Gastroesophageal sphincter (tissue), 4 donors: Measurements from ENCODE around the gene SEMA4D. TPM values are rescaled to one million over a fixed set of nuclear protein-coding genes. Genes with fewer than 3 reads are reported as not detected.

Source experiments
- ATAC-seq: fragments of 150-250 bp; one replicate; pipeline ENCODE4 v1.9.1; 2016; ENCODE audit warnings: mild to moderate bottlenecking, moderate library complexity
- H3K27ac ChIP-seq, 4 donors: fragments of 200-600 bp; sonication (generic) in 3 of 4; 1 replicate in 3 of 4; 2 replicates in 1 of 4; pipeline ENCODE4 v1.5.1; 2016 to 2019
- H3K27me3 ChIP-seq: fragments of 200-600 bp; sonication (generic); one replicate; pipeline ENCODE4 v1.5.1; 2019
- H3K36me3 ChIP-seq, 2 donors: fragments of 200-600 bp; sonication (generic); one replicate each; pipeline ENCODE4 v1.5.1; 2019; ENCODE audit warnings: control low read depth in 1 of 2
- H3K4me1 ChIP-seq, 3 donors: fragments of 200-600 bp; sonication (generic); 1 replicate in 2 of 3; 2 replicates in 1 of 3; pipeline ENCODE4 v1.5.1; 2016 to 2019; ENCODE audit warnings: control low read depth in 2 of 3
- H3K4me3 ChIP-seq, 2 donors: fragments of 200-600 bp; sonication (generic); one replicate each; pipeline ENCODE4 v1.5.1; 2019; ENCODE audit warnings: mild to moderate bottlenecking in 1 of 2, moderate library complexity in 1 of 2
- H3K9me3 ChIP-seq, 3 donors: fragments of 200-600 bp; sonication (generic); one replicate each; pipeline ENCODE4 v1.5.1; 2017 to 2019; ENCODE audit warnings: control low read depth in 2 of 3
- CTCF ChIP-seq, 4 experiments: fragments of 200-600 bp in 2 of 4; fragments of 450-650 bp in 2 of 4; sonication (generic) in 1 of 4; IDR thresholded peaks; one replicate each; pipeline ENCODE4 v1.5.1; 2017 to 2019; ENCODE audit warnings: antibody characterized with exemption in 4 of 4, mild to moderate bottlenecking in 2 of 4, moderate library complexity in 2 of 4
- EP300 ChIP-seq: sonication (generic); formaldehyde crosslinking; IDR thresholded peaks from one replicate; pipeline ENCODE4 v1.6.1; 2017; ENCODE audit warnings: antibody characterized with exemption, mild to moderate bottlenecking
- POLR2A ChIP-seq, 2 donors: fragments of 450-650 bp; IDR thresholded peaks; one replicate each; pipeline ENCODE4 v1.6.1; 2017; ENCODE audit warnings: antibody characterized with exemption in 2 of 2, mild to moderate bottlenecking in 2 of 2, moderate library complexity in 1 of 2
- POLR2AphosphoS5 ChIP-seq: sonication (generic); formaldehyde crosslinking; IDR thresholded peaks from one replicate; pipeline ENCODE4 v1.6.1; 2017; ENCODE audit warnings: antibody characterized with exemption
- WGBS, 2 donors: methylation state at CpG; one replicate each; pipeline ENCODE4 v1.1.5; 2018; ENCODE audit warnings: low coverage in 1 of 2; 5-methylcytosine and 5-hydroxymethylcytosine counted together
- total RNA-seq, 4 donors: library from RNA; depleted of rRNA; stranded (reverse); fragments of >200 nt; gene quantifications; one replicate each; pipeline ENCODE4 v1.1.0, GENCODE V29; 2016

Gene SEMA4D
- total RNA-seq, 4 donors from 2014 or later, result 4.4 to 12.0 (median 6.5) TPM

DNA sequence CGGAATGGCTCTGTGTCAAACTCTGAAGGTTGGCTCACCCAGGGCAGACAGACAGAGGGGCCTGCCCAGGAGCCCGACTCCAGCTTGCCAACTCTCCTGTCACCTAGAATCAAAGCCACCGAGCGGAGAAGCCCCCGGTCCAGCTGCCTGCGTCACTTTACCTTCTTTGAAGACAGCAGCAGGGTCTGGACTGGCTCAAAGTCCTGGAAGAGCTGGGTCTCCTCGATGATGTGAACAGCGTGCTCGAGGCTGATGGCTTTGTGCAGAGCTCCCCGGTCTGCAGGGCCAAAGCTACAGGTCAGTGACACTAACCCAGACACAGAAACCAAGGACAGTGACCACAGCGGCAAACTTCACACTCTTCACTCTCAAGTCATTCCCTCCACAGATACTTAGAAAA is 111.7 kb downstream of the SEMA4D start:
- no peaks in the 10 kb centered on the region for H3K27me3 ChIP-seq
- TF ChIP-seq EP300, result no peak
- no peak for TF ChIP-seq POLR2AphosphoS5
- no peak for TF ChIP-seq POLR2A (IDR thresholded peaks at IDR 0.05)
- TF ChIP-seq CTCF (IDR thresholded peaks at IDR 0.05), result no peak
- no peak overlapping the region for H3K4me3 ChIP-seq
- no peak for ATAC-seq
- H3K36me3 ChIP-seq, result peaks cover 0 to 100% of the 10 kb centered on the region in 2 donors
- H3K9me3 ChIP-seq, result no peaks in the 10 kb centered on the region
- 93% methylated on average over 5 of the region's 11 CpGs; no CpG with 5 or more reads in 1 of the 2 donors for WGBS, 2 donors
- H3K27ac ChIP-seq, result no peak overlapping the region
- peaks cover 0 to 16% (median 0%) of the 10 kb centered on the region in 3 donors for H3K4me1 ChIP-seq

DNA sequence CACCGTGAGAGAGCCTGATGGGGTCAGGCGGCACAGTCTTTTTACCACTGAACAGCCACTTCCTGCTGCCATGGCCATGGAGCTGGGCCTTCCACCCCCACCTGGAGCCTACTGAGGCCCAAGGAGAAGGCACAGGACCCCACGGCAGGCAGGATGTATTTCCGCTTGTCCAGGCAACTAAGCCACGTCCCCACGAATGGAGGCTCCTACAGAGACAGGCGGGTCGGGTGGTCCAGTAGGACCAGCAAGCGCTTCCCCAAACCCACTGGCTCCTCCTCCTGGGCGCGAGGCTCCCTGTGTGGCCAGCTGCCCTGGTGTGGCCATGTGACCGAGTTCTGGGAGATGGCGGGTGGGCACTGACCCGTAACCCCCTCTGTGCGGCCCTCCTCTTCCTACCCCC is 113.1 kb downstream of the SEMA4D start:
- peaks cover 0 to 99% of the 10 kb centered on the region in 2 donors for H3K36me3 ChIP-seq
- no peak for TF ChIP-seq POLR2A (IDR thresholded peaks at IDR 0.05)
- TF ChIP-seq POLR2AphosphoS5, result no peak
- no peak for TF ChIP-seq CTCF (IDR thresholded peaks at IDR 0.05)
- TF ChIP-seq EP300, result no peak
- no peak overlapping the region for H3K27ac ChIP-seq
- H3K9me3 ChIP-seq, result no peaks in the 10 kb centered on the region
- WGBS, 2 donors, result 67% methylated on average over 1 of the region's 15 CpGs; no CpG with 5 or more reads in 1 of the 2 donors
- H3K27me3 ChIP-seq, result no peaks in the 10 kb centered on the region
- peaks cover 0 to 16% (median 0%) of the 10 kb centered on the region in 3 donors for H3K4me1 ChIP-seq
- ATAC-seq, result no peak
- H3K4me3 ChIP-seq, result no peak overlapping the region

DNA sequence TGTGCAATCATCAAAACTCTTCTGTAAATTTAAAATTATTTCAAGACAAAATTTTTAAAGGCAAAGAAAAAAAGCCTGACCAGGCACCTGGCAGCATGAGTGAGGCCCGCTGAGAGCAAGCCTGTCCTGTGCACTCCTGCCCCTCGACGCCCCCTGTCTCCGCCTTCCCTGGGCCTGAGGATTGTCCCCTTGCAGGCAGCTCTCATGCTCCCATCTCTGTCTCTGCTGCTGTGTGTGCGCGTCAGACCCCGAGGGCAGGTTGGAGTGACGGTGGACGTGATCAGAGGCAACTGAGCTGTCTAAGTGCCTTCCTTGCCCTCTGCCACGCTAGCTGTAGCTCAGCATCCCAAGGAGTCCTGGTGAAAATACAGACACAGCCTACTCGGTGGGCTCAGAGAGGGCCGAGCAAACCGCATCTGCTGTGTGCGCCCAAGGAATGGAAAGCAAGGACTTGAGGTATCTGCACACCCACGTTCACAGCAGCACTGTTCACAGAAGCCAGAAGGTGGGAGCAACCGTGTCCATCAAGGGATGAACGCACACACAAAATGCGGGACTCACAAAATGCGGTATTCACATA is 114.1 kb downstream of the SEMA4D start:
- Histone ChIP-seq H3K4me3 (no peak overlapping the region), H3K27me3 (no peaks in the 10 kb centered on the region), H3K9me3 (no peaks in the 10 kb centered on the region), H3K27ac (no peak overlapping the region), H3K36me3 (peaks cover 0 to 99% of the 10 kb centered on the region in 2 donors), H3K4me1 (peaks cover 0 to 14% (median 0%) of the 10 kb centered on the region in 3 donors)
- WGBS, 2 donors, result 82 to 84% methylated on average over 8 to 9 of the region's 19 CpGs
- TF ChIP-seq EP300, result no peak
- TF ChIP-seq CTCF (IDR thresholded peaks at IDR 0.05), result no peak
- no peak for TF ChIP-seq POLR2AphosphoS5
- TF ChIP-seq POLR2A (IDR thresholded peaks at IDR 0.05), result no peak
- no peak for ATAC-seq

GRCh38 chr9:89383030-89383720 is 114.7 kb downstream of the SEMA4D start:
- no peak overlapping the region for H3K27ac ChIP-seq
- no peaks in the 10 kb centered on the region for H3K9me3 ChIP-seq
- H3K4me1 ChIP-seq, result peaks cover 0 to 8% (median 0%) of the 10 kb centered on the region in 3 donors
- 77 to 86% methylated on average over 8 of the region's 16 CpGs for whole genome bisulfite sequencing, 2 donors
- no peak overlapping the region for H3K4me3 ChIP-seq
- H3K27me3 ChIP-seq, result no peaks in the 10 kb centered on the region
- peaks cover 0 to 98% of the 10 kb centered on the region in 2 donors for H3K36me3 ChIP-seq
- no peak for ATAC-seq
- TF ChIP-seq EP300 (no peak), POLR2AphosphoS5 (no peak), POLR2A (IDR thresholded peaks at IDR 0.05) (no peak), CTCF (IDR thresholded peaks at IDR 0.05) (no peak)
